GM12801 (cell line): Measurements from ENCODE around the gene RAB12.

ENCODE experiments used
- TF ChIP-seq, protein P1 (sequence below): IDR thresholded peaks from one replicate; pipeline ENCODE4 v1.5.1; 2011; ENCODE audit warnings: control low read depth; ENCODE audit not compliant: insufficient read length; ENCODE audit errors: extremely low read depth

The RAB12 gene

DNA sequence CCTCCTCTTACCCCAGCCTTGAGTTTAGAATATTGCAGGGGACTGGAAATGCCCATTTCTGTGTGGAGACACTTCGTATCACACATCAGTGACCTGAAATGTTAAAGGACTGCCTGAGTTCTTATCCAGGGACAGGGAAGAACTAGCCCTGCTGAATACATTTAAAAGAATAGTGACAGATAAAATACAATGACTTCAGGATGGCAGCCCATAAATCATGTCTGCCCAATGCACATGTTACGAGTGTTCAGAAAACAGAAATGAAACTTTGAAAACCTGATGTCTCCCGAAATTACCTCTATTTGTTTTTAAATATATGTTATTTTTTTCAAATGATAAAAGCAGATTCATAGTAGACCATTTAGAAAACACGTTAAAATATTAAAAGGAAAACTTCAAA, 22.3 kb upstream of the RAB12 start:
- TF ChIP-seq, protein P1, sequence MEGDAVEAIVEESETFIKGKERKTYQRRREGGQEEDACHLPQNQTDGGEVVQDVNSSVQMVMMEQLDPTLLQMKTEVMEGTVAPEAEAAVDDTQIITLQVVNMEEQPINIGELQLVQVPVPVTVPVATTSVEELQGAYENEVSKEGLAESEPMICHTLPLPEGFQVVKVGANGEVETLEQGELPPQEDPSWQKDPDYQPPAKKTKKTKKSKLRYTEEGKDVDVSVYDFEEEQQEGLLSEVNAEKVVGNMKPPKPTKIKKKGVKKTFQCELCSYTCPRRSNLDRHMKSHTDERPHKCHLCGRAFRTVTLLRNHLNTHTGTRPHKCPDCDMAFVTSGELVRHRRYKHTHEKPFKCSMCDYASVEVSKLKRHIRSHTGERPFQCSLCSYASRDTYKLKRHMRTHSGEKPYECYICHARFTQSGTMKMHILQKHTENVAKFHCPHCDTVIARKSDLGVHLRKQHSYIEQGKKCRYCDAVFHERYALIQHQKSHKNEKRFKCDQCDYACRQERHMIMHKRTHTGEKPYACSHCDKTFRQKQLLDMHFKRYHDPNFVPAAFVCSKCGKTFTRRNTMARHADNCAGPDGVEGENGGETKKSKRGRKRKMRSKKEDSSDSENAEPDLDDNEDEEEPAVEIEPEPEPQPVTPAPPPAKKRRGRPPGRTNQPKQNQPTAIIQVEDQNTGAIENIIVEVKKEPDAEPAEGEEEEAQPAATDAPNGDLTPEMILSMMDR, result no peak

DNA sequence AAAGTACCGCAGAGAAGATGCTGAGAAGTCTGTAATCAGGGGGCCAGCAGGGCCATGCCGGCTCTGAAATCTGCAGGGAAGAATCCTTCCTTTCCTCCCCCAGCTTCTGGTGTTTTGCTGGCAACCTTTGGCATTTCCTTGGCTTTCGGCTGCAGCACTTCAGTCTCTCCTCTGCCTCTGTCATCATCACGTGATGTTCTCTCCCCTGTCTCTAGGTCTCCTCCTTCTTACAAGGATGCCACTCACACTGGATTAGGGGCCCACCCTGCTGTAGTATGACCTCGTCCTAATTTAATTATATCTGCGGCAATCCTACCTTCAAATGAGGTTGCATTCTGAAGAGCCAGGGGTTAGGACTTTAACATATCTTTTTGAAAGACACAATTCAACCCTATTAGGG, 13.8 kb upstream of the RAB12 start:
- TF ChIP-seq, protein P1, result no peak

DNA sequence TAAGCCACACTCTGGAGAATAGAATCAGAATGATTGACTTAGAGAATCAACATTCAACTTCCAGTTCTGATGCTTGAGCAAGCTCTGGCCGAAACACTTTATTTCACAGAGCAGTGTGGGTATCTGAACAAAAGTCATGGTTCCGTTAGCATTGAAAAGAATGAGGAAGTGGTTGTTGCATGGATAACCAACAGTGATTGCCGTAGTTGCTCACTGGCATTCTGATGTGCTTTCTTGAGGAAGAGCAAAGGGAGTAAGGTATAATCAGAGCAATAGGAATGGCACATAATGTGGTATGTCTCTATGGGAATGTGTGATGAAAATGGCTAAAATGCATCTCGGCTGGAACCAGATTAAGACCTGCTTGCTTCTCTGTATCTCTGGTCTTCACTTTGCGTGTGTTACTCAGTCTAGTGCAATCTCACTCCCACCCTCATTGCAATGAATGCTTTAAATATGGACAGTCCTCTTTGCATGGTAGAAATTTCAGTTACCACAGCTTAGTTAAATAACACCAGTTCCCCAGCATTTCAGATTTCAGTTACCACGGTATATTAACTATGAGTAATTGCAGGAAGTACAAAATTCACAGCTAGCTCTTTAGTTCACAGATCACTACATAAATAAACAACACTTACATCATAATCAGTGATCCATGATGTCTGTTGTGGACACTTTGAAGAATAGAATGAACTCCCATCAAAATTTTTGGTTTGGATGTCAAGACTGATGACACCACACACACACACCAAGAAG, 7.8 kb upstream of the RAB12 start:
- TF ChIP-seq, protein P1, result no peak

DNA sequence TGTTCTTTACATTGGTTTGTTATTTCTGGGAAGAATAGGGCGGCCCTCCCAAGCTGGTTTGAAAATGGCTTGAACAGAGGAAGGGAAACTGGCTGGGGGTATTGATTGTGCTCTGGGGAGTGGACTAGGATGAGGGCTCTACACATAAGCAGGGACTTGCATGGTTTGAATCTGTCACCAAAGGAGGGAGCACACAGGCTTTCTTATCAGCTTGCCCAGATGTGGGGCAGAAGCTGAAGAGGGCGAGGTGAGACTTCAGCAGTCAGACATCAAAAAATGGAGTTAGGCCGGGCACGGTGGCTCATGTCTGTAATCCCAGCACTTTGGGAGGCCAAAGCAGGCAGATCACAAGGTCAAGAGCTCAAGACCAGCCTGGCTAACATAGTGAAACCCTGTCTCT, 7.2 kb upstream of the RAB12 start:
- TF ChIP-seq, protein P1, result no peak

DNA sequence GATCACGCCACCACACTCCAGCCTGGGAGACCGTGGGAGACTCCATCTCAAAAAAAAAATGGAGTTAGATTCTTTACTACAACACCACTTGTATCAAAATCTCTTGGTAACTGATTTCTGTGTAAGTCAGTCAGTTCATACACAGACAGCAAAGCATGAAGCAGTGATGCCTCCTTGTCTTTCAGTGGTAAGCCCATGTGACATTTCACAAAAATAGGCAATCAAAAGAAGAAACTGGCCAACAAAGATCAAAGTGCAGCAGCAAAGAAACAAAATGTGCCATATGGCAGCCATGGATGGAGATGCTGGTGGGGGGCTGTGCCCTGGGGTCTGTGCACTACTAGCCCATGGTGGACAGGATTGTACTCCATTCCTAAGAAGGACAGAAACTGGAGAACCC, 6.7 kb upstream of the RAB12 start:
- TF ChIP-seq, protein P1, result no peak

DNA sequence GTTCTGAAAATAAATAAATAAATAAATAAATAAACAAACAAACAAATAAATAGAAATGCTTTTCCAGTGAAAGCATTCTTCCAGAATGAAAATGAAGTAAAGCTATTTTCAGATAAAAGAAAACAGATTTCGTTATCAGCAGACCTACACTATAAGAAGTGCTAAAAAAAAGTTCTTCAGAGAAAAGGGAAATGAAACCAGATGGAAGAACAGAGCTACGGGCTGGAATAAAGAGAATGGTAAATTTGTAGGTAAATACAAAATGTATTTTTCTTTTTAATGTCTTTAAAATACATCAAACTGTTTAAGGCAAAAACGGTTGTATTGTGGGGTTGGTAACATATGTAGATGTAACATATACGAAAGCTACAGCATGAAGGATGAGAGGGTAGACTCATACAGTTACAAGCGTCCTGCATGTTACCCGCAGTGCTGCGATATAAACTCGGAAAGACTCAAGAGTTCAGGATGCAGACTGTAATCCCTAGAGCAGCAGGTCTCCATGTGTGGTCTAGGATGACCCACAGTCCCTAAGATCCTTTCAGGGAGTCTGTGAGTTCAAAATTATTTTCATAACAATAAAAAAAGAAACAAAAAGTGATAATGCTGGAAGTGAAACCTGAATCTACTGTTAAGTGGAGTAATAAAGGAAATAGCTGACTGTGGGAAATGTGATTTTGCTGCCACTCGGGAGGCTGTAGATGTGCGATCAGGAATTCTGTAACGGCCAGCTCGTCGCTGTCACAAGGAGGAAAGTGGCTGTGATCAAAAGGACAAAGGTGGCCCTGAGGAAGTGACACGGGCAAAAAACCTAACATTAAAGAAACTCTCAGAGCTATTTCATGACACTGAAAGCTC, 5.3 kb upstream of the RAB12 start:
- TF ChIP-seq, protein P1, result no peak

DNA sequence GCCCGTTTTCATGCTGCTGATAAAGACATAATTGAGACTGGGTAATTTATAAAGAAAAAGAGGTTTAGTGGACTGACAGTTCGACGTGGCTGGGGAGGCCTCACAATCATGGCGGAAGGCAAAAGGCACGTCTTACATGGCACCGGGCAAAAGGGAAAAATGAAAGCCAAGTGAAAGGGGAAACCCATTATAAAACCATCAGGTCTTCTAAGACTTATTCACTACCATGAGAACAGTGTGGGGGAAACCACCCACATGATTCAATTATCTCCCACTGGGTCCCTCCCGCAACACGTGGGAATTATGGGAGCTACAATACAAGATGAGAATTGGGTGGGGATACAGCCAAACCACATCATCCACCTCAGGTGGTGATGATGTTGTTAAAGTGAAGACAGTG, 3.3 kb upstream of the RAB12 start:
- TF ChIP-seq, protein P1, result no peak
